HG02571 (cell line): Measurements from ENCODE around the gene TRPV3.

Experiments used
- ATAC-seq: cut with Tn5 transposase; IDR thresholded peaks from one replicate; pipeline ENCODE4 v1.9.1; 2021; ENCODE audit warnings: mild to moderate bottlenecking, moderate library complexity; ENCODE audit not compliant: unreplicated experiment

The TRPV3 gene

DNA sequence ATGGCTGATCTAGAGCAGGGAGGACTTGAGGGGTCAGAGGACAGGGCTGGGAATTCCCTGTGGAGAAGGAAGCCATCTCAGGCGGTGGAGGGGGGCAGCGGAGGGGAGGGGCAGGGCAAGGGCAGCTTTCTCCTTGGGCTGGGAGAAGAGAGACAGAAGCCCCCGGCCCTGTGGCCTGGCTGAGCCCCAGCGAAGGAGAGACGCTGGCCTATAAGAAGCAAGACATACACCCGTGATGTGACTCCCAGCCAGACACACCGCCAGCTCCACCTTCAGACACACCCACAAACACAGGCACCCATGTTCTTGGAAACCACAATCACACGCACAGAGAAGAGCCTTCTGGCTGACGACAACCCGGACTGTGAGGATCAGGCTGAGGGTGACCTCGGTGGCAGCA is 10.0 kb downstream of the TRPV3 start:
- ATAC-seq = no peak

GRCh38 chr17:3546997-3547396 is 10.6 kb downstream of the TRPV3 start:
- no peak for ATAC-seq

GRCh38 chr17:3546521-3546920 is 11.1 kb downstream of the TRPV3 start:
- ATAC-seq = no peak

DNA sequence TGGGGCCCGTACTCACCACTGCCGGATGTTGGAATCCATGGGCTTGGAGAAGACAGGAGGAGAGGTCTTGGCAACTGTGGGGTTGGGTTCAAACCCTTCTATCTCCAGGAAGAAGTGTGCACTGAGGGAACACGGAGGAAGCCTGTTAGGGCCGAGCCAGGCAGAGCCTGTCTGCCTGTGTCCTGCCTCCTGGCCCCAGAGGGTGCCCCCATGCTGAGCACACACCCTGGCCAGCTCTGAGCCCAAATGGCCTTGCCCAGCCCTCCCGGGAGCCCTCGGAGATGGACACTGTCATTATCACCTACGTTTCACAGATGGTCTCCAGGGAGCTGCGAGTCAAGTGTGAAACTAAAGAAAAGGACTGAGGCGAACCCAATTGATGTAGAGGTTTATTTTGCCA is 12.5 kb downstream of the TRPV3 start:
- no peak for ATAC-seq

GRCh38 chr17:3544365-3544764 is 13.2 kb downstream of the TRPV3 start:
- ATAC-seq = no peak

DNA sequence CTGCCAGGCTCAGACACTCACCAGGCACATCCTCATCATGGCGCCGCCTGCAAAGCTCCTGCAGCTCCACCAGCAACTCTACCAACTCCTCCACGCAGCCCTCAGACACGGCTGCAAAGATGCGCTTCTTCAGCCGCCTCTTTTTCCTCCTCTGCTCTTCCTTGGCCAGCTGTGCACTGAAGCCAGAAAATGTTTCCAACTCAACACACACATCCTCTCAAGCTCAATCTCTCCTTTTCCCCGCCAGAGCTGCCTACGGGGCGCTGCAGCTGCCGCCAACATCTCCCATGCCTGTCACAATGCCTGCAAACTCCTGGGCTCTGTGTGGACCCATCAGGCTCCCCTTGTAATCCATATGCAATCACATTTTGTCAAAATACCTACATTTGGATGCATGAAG is 14.2 kb downstream of the TRPV3 start:
- ATAC-seq = no peak

DNA sequence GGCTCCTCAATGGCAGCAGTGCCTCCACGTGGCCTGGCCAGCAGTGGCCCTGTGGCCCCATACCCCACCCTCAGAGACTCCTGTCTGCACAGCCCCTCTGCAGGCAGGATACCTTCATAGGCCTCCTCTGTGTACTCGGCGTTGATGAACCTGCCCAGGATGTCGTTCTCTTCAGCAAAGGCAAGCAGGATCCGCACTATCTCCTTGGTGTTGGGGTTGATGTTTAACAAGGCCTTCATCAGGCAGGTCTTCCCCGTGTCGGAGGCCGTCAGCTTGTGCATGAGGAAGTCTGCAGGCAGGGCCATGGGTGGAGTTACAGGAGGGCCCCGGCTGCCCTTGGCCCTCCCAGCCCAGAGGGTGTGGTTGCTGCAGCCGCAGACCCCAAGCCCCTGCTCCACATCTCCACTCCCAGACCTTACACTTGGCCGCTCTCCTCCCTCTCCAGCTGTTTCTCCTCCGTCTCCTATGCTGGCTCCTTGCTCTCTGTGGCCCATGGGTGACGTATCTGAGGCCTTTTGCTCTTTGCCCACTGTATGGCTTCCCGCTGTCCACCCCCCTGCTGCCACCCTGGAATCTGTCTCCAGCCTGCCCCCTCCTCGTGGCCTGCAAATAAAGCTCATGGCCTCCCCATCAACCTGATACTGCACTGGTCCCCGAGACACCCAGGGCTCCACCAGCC is 15.1 kb downstream of the TRPV3 start:
- ATAC-seq = no peak

- no peak for ATAC-seq
These were observed 17.6 kb downstream of the TRPV3 start for GRCh38 chr17:3539881-3540540.

DNA sequence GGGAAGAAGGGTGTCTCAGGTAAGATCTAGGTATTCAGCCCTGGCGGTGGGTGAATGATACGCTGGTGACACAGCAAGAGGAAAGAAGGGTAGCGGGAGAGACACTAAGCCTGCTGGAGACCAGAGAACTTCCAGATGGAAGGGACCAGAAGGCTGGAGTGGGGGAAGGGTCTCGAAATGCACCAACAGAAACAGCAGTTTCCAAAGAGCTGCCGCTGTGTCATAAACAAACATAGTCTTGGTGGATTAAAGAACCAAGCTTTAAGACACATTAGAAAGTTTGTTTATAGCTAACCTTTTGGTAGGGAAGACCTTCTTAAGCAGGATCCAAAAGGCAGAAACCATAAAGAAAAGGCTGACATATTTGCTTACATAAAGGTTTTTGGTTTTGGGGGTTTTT is 20.9 kb downstream of the TRPV3 start:
- ATAC-seq = no peak

DNA sequence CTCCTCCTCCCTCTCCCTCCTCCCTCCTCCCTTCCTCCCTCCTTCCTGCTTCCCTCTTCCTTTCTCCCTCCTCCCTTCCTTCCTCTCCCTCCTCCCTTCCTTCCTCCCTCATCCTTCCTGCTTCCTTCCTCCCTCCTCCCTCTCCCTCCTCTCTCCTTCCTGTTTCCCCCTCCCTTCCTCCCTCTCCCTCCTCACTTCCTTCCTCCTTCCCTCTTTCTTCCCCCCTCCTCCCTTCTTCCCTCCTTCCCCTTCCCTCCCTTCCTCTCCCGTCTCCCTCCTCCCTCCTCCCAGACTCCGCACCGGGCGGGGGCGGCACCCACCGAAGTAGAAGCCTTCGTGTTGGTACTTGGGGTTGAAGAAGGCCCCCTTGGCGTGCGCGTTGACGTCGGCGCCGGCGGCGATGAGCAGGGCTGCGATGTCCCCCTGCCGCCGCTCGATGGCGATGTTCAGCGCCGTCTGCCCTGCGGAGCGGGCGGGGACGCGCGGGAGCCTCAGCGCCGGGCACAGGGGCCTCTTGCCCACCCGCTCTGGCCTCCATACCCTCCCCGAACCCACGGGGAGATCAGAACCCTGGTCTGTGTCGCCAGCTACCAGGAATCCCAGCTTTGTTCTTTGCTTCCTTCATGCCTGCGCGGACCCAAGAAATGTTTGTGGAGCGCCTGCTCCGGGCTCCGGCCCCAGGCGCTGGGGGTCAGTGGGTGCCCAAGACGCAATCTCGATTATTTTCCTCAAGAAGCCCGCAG is 22.2 kb downstream of the TRPV3 start:
- ATAC-seq = no peak

DNA sequence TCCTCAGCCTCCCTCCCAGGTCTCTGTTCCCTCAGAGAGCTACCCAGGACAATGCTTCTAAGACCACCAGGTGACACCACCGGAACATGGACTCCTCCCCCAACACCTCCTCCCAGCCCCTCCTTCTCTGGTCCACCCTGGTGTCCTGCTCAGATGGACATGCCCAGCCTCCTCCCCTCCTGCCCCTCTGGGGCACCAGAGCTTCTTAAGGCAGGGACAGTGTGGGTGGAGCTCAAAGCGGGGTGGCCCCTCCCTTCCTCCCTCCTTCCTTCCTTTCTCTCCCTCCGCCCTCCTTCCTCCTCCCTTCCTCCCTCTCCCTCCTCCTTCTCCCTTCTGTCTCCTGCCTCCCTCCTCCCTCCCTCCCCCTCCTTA is 22.7 kb downstream of the TRPV3 start:
- no peak for ATAC-seq

DNA sequence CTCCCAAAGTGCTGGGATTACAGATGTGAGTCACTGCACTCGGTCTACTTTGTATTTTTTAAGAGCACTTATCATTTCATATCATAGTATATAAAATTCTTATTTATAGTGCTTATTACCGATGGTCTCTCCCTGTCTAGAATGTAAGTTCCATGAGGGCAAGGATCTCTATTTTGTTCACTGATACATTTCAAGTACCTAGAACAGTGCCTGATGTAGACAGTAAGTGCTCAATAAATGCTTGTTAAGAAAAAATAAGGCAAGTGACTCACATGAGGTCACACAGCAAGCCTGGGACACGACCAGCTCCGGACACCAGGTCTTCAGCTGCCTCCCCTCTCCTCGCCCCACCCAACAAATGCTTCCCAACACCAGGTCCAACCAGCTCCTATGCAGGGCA is 23.9 kb downstream of the TRPV3 start:
- ATAC-seq = no peak

DNA sequence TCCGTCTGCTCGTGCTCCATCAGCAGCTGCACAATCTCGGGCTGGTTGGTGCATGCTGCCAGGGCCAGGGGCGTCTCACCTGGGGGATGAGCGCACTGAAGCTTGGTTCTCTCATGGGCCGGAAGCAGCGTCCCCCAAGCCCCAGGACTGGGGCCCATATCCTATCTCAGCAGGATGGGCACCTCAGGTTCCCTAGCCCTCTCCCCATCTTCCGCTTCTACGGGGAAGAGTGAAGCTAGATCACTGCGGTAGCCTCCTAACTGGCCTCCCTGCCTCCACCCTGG is 24.8 kb downstream of the TRPV3 start:
- no peak for ATAC-seq

GRCh38 chr17:3532106-3532858 is 25.3 kb downstream of the TRPV3 start:
- no peak for ATAC-seq

DNA sequence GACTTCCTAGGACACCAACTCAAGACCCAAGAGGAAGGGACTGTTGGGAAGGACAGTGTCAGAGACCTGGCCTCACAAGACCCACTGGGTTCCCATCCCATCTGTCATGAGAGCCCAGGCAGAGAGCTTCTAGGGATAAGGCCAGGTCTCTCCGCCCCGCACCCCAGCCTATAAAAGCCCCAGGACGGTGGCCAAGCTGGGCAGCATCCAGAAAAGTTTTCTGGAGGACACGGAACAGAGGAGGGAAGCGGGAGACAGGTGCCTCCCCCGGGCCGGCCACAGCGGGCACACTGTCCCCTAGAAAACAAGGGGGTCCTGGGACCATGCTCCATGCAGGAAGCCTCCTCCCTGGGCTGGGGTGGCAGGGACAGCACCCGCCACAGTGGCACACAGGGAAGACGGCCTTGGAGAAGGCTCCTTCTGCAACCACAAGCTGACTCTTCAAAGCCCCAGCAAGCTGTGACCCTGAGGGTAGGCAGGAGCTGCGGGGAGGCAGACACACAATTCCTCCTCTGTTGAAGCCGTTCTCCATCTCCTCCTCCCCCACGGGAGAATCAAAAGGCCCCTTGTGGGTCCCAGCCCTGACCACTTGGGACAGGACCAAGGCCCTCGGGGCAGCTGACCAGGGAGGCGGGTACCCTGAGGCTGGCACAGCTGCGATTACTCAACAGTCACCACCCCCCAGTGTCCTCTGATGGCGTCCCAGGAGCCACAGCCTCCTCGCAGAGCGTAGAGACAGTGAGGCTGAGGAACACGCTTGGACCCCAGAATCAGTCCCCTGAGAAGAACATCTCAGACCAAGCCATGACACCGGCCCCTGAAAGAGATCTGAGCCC is 26.1 kb downstream of the TRPV3 start:
- ATAC-seq = no peak

GRCh38 chr17:3529817-3530741 is 27.5 kb downstream of the TRPV3 start:
- no peak for ATAC-seq

DNA sequence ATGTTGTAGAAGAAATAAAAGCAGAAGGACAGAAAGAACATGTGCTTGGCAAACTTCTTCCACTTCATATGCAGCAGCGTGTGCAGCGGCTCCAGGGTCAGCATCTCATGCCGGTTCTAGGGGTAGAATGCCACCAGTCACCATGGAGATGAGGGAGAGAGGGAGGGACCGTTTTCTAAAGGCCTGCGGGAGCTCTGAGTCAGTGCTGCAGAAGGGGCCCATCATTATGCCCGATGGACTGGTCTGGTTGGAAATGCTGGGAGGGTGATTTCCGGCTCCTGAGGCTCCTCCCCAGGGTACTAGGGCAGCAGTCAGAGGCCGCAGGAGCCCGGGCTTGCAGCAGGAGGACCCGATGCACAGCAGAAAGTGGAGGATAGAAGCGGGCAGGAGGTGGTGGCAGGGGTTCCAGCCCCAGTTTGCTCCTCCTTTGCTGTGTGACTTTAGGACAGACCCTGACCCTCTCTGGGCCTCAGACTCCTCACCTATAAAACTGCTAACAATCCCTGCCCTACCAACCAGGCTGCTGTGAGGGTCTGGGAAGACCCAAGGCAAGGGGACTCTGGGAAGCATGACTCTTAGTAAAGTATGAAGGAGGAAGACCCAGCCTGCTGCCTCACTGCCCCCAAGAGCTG is 28.6 kb downstream of the TRPV3 start:
- no peak for ATAC-seq

DNA sequence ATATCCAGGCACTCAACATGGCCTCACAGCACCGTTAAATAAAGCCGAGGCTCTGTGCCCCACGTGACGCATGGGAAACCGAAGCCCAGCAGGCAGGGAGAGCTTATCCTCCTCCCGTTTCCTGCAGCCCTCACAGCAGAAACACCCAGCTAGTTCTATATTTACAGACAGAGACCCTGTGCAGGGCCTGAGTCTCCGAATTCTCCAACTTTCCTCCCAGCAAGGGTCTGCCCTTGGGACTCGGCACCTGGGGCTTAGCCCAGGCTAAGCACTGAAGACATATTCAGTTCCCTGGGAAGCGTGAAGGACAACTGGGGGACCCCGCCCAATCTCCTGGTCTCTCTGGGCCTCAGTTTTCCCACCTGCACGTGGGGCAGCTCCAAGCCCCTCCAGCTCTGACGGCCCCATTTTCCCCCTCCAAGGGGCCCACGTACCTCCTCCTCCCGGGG is 29.2 kb downstream of the TRPV3 start:
- no peak for ATAC-seq

DNA sequence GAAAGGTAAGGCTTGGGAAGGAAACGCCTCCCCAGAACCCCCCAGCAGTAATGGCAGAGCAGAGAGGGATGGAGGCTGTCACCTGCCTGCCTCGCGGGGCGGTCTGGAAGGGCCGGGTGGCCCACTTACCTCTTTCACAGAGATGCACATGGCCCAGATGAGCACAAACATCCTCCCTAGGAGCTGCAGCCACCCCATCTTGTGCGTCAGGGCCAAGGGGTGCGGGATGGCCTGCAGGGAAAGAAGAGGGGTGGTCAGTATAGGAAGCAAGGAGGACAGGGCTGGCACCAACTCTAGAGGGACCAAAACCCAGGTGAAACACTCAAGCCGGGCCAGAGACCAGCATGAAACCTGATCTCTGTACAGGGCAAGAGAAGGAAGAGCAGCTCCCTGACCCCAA is 29.7 kb downstream of the TRPV3 start:
- no peak for ATAC-seq
